ES-I3 (cell line): ENCODE data around the gene PPP1R12B.
A peak's percentile ranks its signal among the peaks of the same experiment; 100 is the strongest.

ENCODE experiments used
- H3K36me3 ChIP-seq: 2 replicates; pipeline ENCODE4 v1.6.1; 2013; ENCODE audit warnings: mild to moderate bottlenecking, low read length, control low read depth, moderate library complexity; ENCODE audit not compliant: insufficient read depth
- H3K4me1 ChIP-seq: 2 replicates; pipeline ENCODE4 v1.6.1; 2013; ENCODE audit warnings: mild to moderate bottlenecking, control low read depth, low read length; ENCODE audit not compliant: insufficient read depth
- H3K9ac ChIP-seq: 2 replicates; pipeline ENCODE4 v1.6.1; 2013; ENCODE audit warnings: low read depth, mild to moderate bottlenecking, low read length, moderate library complexity
- H3K9me3 ChIP-seq: 2 replicates; pipeline ENCODE4 v1.6.1; 2013; ENCODE audit warnings: mild to moderate bottlenecking, low read length, moderate library complexity; ENCODE audit not compliant: control insufficient read depth, insufficient read depth

The PPP1R12B gene

DNA sequence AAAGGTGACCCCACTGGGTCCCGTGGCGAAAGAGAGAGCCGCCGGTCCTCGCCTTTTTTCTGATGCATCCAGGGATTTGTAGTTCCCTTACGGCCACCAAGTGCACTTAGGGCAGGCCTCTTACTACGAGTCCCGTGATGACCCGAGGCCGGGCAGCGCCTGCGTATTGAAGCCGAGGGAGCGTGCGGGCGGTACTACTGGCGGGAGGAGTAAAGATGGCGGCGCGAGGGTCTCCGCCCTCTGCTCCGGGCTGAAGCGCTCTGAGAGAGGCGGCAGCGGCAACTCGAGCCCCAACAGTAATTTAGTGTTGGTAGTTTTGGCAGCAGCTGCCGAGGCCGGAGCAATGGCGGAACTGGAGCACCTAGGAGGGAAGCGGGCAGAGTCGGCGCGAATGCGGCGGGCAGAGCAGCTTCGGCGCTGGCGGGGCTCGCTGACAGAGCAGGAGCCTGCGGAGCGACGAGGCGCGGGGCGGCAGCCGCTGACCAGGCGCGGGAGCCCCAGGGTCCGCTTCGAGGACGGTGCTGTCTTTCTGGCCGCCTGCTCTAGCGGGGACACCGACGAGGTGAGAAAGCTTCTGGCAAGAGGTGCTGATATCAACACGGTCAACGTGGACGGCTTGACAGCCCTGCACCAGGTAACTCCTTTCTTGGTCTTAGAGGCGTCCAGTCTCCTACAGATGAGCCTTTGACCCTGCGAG lies at the start of gene PPP1R12B:
Gene PPP1R12B (plus strand): TSS at position 191 of the 697 bp plus-strand sequence. CDS start 153 bp downstream, at position 344.
- no peaks in the 10 kb centered on the region for H3K9me3 ChIP-seq
- peak within 1 kb of the TSS; percentile 79 for H3K9ac ChIP-seq
- H3K4me1 ChIP-seq = no peaks in the 10 kb centered on the region
- no peaks in the 10 kb centered on the region for H3K36me3 ChIP-seq

GRCh38 chr1:202302166-202302565 lies 46.3 kb upstream of the PPP1R12B start:
- Histone ChIP-seq H3K36me3 (no peaks in the 10 kb centered on the region), H3K9ac (no peak overlapping the region), H3K4me1 (no peaks in the 10 kb centered on the region), H3K9me3 (no peaks in the 10 kb centered on the region)

DNA sequence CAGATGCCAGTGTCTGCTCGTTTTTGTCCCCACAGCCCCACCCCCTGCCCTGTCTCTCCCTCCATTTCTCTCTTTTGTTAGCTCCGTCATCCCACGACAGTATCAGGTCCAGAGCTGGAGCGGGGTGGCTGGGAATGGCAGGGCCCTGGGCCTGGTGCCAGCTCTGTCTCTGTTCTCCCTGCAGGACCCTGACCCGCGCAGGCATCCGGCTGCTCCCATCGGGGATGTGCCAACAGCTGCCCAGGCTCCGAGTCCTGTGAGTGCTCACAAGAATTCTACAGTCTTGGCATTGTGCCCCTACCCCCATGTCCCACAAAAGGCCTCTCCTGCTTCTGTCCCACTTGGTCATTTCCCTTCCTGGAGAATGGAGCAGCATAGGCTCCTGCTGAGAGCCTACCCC lies 44.1 kb upstream of the PPP1R12B start:
- Histone ChIP-seq H3K4me1 (no peaks in the 10 kb centered on the region), H3K9ac (no peak overlapping the region), H3K36me3 (no peaks in the 10 kb centered on the region), H3K9me3 (no peaks in the 10 kb centered on the region)

DNA sequence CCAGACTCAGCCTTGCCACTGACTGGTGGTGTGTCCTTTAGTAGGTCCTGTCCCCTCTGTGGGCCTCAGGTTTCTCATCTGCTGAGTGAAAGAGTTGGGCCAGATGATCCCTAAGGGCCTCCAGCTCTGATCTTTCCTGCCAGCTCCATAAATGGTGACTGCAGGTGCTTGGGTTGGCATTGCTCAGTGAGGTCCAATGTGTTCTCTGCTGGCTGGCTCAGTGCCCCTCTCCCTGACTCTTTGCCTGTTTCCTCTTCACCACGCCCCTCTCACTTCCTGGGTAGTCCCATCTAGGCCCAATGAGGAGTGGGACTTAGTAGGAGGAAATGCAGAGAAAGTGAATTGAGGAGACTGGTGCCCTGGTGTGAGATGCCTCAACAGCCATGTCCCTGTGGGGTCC lies 43.3 kb upstream of the PPP1R12B start:
- H3K9ac ChIP-seq = no peak overlapping the region
- no peaks in the 10 kb centered on the region for H3K36me3 ChIP-seq
- H3K4me1 ChIP-seq = no peaks in the 10 kb centered on the region
- H3K9me3 ChIP-seq = no peaks in the 10 kb centered on the region

DNA sequence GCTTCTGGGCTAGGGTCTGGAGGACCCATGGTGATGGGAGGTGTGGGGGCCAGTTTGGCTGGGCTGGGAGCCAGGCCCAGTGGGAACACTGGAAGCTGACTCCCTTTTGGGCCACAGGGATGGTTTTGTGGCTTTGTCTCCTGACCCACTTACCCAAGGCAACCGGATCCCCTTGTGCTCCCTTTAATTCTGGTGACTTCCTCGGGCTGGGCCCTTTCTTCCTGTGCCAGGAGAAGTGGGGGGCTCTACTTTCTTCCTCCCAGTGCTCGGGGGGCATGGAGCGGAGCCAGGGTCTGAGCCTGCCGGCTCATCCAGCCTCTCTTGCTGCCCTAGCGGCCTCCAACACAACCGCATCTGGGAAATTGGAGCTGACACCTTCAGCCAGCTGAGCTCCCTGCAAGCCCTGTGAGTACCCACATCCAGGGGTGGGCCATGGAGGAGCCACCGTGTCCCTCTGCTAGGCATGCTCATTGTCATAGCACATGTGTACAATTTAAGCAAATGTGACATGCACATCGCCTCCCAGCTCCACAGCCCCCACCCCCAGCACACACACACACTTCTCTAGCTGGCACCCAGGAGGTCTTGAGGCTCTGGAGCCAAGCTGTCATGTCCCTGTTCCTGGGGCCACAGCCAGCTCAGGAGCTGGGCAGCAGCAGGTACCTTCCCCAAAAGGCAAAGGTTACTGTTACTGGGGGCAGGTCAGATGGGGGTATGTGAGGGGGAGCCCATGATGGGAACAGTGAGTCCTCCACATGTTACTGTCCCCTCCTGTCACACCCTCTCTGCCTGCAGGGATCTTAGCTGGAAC lies 41.8 kb upstream of the PPP1R12B start:
- Histone ChIP-seq H3K36me3 (no peaks in the 10 kb centered on the region), H3K9me3 (no peaks in the 10 kb centered on the region), H3K9ac (no peak overlapping the region), H3K4me1 (no peaks in the 10 kb centered on the region)

DNA sequence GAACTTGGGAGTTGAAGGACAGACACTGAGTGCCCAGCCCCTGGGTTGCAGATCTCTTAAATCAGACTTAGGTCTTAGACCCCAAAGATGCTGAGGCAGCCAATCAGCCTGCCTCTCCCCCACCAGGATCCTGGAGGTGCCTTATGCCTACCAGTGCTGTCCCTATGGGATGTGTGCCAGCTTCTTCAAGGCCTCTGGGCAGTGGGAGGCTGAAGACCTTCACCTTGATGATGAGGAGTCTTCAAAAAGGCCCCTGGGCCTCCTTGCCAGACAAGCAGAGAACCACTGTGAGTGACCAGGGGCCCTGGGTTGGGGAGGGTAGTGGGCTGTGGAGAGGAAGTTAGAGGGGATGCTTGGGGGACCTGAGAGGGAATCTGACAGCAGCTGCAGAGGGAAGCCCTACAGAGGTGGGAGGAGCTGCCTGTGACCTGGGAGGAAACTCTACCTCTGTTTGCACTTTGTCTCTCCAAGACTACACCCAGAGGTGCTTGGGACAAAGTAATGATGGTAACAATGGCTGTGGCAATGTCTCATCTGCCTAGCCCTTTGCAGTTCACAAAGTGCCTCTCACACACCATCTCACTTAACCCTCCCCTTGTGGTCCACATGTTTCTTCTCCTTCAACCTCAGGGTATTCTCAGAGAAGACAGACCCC lies 38.3 kb upstream of the PPP1R12B start:
- Histone ChIP-seq H3K4me1 (0 out of 2 replicates have a peak, but pooled peaks cover under 1% of the 10 kb centered on the region), H3K36me3 (no peaks in the 10 kb centered on the region), H3K9me3 (no peaks in the 10 kb centered on the region), H3K9ac (no peak overlapping the region)

GRCh38 chr1:202310746-202311145 lies 37.8 kb upstream of the PPP1R12B start:
- H3K9me3 ChIP-seq = no peaks in the 10 kb centered on the region
- no peak overlapping the region for H3K9ac ChIP-seq
- H3K4me1 ChIP-seq = peaks cover 3% of the 10 kb centered on the region; the same call in 1 of the 2 replicates
- no peaks in the 10 kb centered on the region for H3K36me3 ChIP-seq

DNA sequence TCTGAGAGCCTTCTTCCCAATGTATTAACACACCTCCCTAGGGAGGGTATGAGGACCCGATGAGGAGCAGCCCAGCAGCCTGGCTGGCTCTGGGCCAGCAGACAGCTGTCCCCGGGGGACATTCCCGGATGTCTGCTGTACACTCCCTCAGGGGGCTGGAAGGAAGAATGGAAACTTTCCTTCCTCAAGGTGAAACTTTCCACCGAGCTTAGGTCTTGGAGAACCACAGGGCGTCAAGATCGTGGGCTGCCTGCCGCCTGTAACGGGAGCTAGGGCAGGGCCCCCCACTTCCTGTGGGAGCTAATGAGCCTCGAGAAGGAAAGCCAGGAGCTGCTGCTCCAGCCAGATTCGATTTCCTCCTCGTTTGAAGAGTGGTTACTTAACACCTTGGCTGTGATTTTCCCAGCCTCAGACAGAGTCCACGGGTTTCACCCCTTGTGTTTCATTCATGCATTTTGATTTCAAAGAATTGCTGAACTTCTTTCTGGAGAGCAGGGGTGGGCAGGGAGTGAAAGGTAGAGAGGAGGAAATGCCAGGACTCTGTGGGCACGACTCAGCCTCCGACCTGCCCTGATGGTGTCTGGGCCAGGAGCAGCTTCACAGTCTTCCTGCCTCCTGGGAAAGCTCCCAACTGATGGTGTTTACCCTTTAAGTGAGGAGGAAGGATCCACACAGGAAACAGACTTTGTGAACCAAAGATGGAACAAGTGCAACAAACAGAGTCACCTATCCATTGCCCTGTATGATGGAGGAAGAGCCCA lies 36.4 kb upstream of the PPP1R12B start:
- H3K36me3 ChIP-seq = no peaks in the 10 kb centered on the region
- peaks cover 3% of the 10 kb centered on the region; the same call in 1 of the 2 replicates for H3K4me1 ChIP-seq
- H3K9me3 ChIP-seq = no peaks in the 10 kb centered on the region
- H3K9ac ChIP-seq = no peak overlapping the region

GRCh38 chr1:202315576-202316168 lies 32.8 kb upstream of the PPP1R12B start:
- Histone ChIP-seq H3K9me3 (no peaks in the 10 kb centered on the region), H3K9ac (no peak overlapping the region), H3K4me1 (peaks cover 3% of the 10 kb centered on the region; the same call in 1 of the 2 replicates), H3K36me3 (no peaks in the 10 kb centered on the region)

- Histone ChIP-seq H3K4me1 (peaks cover 3% of the 10 kb centered on the region; the same call in 1 of the 2 replicates), H3K9ac (no peak overlapping the region), H3K9me3 (no peaks in the 10 kb centered on the region), H3K36me3 (no peaks in the 10 kb centered on the region)
Measured at GRCh38 chr1:202316186-202316585, 32.3 kb upstream of the PPP1R12B start.

DNA sequence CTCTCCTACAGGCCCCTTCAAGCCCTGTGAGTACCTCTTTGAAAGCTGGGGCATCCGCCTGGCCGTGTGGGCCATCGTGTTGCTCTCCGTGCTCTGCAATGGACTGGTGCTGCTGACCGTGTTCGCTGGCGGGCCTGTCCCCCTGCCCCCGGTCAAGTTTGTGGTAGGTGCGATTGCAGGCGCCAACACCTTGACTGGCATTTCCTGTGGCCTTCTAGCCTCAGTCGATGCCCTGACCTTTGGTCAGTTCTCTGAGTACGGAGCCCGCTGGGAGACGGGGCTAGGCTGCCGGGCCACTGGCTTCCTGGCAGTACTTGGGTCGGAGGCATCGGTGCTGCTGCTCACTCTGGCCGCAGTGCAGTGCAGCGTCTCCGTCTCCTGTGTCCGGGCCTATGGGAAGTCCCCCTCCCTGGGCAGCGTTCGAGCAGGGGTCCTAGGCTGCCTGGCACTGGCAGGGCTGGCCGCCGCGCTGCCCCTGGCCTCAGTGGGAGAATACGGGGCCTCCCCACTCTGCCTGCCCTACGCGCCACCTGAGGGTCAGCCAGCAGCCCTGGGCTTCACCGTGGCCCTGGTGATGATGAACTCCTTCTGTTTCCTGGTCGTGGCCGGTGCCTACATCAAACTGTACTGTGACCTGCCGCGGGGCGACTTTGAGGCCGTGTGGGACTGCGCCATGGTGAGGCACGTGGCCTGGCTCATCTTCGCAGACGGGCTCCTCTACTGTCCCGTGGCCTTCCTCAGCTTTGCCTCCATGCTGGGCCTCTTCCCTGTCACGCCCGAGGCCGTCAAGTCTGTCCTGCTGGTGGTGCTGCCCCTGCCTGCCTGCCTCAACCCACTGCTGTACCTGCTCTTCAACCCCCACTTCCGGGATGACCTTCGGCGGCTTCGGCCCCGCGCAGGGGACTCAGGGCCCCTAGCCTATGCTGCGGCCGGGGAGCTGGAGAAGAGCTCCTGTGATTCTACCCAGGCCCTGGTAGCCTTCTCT lies 30.3 kb upstream of the PPP1R12B start:
- H3K36me3 ChIP-seq = no peaks in the 10 kb centered on the region
- no peaks in the 10 kb centered on the region for H3K9me3 ChIP-seq
- H3K9ac ChIP-seq = no peak overlapping the region
- peaks cover 3% of the 10 kb centered on the region; the same call in 1 of the 2 replicates for H3K4me1 ChIP-seq

DNA sequence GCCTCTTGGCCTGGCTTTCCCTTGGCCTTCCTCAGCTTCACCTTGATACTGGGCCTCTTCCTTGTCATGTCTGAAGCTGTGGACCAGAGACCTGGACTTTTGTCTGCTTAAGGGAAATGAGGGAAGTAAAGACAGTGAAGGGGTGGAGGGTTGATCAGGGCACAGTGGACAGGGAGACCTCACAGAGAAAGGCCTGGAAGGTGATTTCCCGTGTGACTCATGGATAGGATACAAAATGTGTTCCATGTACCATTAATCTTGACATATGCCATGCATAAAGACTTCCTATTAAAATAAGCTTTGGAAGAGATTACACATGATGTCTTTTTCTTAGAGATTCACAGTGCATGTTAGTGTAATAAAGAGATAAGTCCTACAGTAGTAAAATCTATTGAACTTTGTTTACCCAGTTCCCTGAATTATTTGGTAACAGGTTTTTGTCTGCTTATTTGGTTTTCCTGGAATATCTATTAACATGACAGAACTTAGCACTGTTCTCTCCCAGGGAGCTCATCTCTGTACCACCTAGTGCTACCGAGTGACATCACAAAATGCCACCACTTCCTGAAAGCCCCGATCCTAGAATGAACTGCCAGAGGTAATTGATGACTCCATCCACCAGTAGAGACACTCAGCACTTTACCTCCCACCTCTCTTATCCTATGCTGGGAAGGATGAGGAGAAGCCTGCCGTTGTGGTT lies 29.0 kb upstream of the PPP1R12B start:
- Histone ChIP-seq H3K4me1 (peaks cover 3% of the 10 kb centered on the region; the same call in 1 of the 2 replicates), H3K9me3 (no peaks in the 10 kb centered on the region), H3K9ac (no peak overlapping the region), H3K36me3 (no peaks in the 10 kb centered on the region)
